Measurements from ENCODE around the gene CD36.

The CD36 gene

DNA sequence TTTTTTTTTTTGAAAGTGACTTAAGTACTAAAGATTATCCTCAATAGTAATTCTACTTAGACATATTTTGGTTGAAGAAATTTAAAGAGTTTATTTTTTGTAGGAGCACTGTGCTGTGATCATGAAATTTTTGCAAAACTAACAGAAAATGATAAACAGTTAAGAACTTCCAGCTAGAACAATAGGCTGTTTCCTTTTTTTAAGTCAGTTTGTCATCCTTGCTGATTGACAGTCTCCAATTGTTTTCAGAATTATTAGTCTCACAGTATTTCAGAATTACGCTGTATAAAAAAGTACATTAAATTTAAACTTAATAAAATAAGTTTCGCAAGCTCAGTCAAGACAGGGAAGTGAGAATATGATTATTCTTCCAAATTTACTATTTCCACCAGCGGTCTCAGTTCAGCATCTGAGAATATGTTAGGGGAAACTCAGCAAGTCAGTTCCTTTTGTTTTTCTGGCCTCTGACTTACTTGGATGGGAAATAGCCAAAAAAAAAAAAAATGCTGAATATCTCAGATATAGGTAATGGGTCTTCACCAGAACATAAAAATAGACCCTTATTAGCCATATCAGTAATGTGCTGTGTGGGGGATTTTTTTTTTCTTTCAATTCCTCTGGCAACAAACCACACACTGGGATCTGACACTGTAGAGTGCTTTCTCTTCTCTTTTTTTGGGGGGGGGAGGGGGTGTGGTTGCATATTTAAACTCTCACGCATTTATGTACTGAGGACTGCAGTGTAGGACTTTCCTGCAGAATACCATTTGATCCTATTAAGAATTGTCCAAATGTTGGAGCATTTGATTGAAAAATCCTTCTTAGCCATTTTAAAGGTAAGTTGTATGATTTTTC, at the start of gene CD36:
Gene CD36 (plus strand): TSS at position 732 of the 855 bp plus-strand sequence. CDS start 8,099 bp downstream, outside the sequence.
- TF ChIP-seq, protein P1, sequence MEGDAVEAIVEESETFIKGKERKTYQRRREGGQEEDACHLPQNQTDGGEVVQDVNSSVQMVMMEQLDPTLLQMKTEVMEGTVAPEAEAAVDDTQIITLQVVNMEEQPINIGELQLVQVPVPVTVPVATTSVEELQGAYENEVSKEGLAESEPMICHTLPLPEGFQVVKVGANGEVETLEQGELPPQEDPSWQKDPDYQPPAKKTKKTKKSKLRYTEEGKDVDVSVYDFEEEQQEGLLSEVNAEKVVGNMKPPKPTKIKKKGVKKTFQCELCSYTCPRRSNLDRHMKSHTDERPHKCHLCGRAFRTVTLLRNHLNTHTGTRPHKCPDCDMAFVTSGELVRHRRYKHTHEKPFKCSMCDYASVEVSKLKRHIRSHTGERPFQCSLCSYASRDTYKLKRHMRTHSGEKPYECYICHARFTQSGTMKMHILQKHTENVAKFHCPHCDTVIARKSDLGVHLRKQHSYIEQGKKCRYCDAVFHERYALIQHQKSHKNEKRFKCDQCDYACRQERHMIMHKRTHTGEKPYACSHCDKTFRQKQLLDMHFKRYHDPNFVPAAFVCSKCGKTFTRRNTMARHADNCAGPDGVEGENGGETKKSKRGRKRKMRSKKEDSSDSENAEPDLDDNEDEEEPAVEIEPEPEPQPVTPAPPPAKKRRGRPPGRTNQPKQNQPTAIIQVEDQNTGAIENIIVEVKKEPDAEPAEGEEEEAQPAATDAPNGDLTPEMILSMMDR (IDR thresholded peaks at IDR 0.05; ENCODE audit: insufficient read depth, low read length, missing control alignments) = no peak
- ChIA-PET POLR2A (no interaction called here), CTCF (no interaction called here)
- no peak for DNase-seq (ENCODE audit: low read depth, low spot score)
- no peak within 1 kb of the TSS for H3K4me3 ChIP-seq (ENCODE audit: low read depth, low read length)

DNA sequence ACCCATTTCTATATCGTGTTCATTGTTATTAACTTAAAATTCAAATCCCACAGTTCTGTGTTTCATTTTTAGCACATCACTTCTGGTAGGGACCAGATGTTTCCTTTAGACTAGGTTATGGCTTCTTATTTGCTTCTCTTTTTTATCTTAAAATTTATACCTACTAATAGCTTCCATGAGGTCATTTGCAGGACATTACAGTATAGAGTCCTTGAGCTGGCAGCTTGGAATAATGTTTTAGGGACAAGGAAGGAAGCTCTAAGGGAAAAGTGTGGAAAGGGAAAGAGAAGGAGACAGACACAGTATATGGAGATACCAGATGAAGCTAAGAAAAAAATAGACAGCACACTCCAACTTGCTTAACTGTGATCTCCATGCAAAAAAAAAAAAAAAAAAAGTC, 48.8 kb upstream of the CD36 start:
- DNase-seq (ENCODE audit: low read depth, low spot score) = no peak
- ChIA-PET CTCF (no interaction called here), POLR2A (no interaction called here)
- no peak overlapping the region for H3K4me3 ChIP-seq (ENCODE audit: low read depth, low read length)
- TF ChIP-seq, protein P1 (IDR thresholded peaks at IDR 0.05; ENCODE audit: insufficient read depth, low read length, missing control alignments) = no peak

DNA sequence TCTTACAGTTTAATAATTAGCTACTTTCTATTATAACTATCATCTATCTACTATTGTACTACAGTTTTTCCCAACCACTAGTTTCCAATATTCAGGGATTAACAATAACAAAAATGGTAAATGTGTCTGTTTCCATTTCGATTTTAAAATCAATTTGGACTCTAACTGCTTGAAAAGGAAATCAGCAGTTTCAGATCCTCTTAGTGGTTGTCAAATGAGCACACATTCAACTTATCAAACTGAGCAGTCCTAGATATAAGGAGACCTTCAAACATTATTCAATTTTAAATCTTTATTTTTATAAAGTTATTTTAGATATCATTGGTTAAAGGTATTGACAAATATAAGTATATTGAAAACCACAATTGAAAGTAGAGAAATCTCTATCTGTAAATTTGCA, 46.8 kb upstream of the CD36 start:
- DNase-seq (ENCODE audit: low read depth, low spot score) = no peak
- TF ChIP-seq, protein P1 (IDR thresholded peaks at IDR 0.05; ENCODE audit: insufficient read depth, low read length, missing control alignments) = no peak
- no peak overlapping the region for H3K4me3 ChIP-seq (ENCODE audit: low read depth, low read length)
- ChIA-PET POLR2A (no interaction called here), CTCF (no interaction called here)

DNA sequence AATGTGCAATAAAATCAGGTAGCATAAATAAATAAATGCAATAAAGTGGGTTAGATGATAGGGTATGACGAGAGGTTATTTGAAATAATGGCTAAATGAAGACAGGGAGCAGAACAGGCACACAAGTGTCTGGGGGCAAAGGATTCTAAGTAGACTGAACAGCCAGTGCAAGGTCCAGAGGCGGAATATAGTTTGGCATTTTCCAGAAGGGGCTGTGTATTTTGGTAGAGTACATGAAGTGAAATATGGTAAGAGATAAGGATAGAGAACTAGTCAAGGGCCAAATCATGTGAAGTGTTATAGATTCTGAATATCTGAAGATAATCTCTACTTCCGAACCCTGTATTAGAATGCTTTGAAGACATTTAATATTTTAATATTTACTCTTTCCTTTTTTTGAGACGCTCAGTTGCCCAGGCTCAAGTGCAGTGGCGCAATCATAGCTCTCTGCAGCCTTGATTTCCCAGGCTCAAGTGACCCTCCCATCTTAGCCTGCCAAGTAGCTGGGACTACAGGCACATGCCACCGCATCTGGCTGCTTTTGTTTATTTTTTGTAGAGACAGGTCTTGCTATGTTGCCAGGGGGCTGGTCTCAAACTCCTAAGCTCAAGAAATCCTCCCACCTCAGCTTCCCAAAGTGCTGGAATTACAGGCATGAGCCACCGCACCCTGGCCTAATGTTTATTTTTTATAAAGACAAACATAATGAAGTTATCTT, 44.4 kb upstream of the CD36 start:
- TF ChIP-seq, protein P1 (IDR thresholded peaks at IDR 0.05; ENCODE audit: insufficient read depth, low read length, missing control alignments) = no peak
- POLR2A ChIA-PET = no interaction called here
- CTCF ChIA-PET = interaction anchor here (0.6 kb wide), 1 partner anchor 18 kb away, joined by 3 read pairs; no protein-coding TSS in a partner anchor
- no peak overlapping the region for H3K4me3 ChIP-seq (ENCODE audit: low read depth, low read length)
- no peak for DNase-seq (ENCODE audit: low read depth, low spot score)

DNA sequence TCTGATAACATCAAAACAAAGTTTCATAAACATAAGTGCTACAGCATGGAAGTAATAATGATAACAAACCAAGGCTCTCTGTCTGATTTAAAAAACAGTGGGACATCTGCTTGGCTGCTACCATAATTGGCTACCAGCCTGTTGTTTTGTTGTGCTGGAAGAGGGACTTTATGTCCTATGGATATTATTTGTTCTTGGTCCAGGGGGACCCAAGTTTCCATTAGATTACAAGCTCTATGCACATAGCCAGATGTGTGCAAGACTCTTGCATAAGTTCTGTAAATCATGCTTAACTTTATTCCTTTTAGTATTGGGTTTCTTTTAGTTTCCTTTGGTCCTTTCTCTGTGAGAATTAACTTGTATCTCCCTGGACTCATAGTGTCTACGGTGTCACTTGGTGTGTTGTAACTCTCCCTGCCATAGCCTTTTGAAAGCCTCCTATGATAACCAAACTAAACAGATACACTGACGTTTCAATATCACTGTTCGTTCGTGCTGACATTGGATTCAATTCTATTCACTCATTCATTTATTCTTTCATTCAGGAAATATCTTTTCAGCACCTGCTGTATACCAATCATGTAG, 41.4 kb upstream of the CD36 start:
- TF ChIP-seq, protein P1 (IDR thresholded peaks at IDR 0.05; ENCODE audit: insufficient read depth, low read length, missing control alignments) = no peak
- no peak for DNase-seq (ENCODE audit: low read depth, low spot score)
- ChIA-PET CTCF (no interaction called here), POLR2A (no interaction called here)
- no peak overlapping the region for H3K4me3 ChIP-seq (ENCODE audit: low read depth, low read length)

DNA sequence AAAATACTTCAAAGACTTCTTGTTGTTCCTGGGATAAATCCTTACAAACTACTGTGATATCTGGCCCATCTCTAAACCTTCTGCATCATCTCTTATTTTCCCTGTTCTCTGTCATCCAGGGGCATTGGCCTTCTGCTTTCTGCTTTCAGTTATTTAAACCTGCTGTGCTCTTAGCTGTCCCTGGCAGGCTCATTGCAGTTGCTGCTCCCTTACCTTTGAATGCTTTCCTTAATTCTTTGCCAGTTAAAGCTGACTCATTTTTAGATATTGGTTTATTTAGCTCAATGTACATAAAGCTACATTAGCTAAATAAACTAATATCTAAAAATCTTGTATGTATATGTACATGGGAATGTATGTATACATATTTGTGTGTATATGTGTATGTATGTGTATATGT, 40.6 kb upstream of the CD36 start:
- DNase-seq (ENCODE audit: low read depth, low spot score) = no peak
- CTCF ChIA-PET = interaction anchor here (1.5 kb wide), 1 partner anchor 15 kb away, joined by 3 read pairs; no protein-coding TSS in a partner anchor
- no peak overlapping the region for H3K4me3 ChIP-seq (ENCODE audit: low read depth, low read length)
- TF ChIP-seq, protein P1 (IDR thresholded peaks at IDR 0.05; ENCODE audit: insufficient read depth, low read length, missing control alignments) = no peak
- POLR2A ChIA-PET = no interaction called here
